ENCODE data around the gene TYRP1. TPM values are rescaled to one million over a fixed set of nuclear protein-coding genes. Genes with fewer than 3 reads are reported as not detected.

The TYRP1 gene
- total and polyA plus RNA-seq, 4 donors, result 1.0 to 2.9 (median 1.1) TPM; not detected in 1

GRCh38 chr9:12753931-12754330, 60.7 kb downstream of the TYRP1 start:
- DNase-seq, result no peak
- no peak for ATAC-seq (ENCODE audit: low FRiP score)
- H3K27ac ChIP-seq (ENCODE audit: low read depth in 1 of 2, low read length in 2 of 2), result no peak overlapping the region
- H3K9me3 ChIP-seq (ENCODE audit: control insufficient read depth, low read length), result no peaks in the 10 kb centered on the region
- no peaks in the 10 kb centered on the region for H3K4me1 ChIP-seq (ENCODE audit: control insufficient read depth in 1 of 2, insufficient read depth in 2 of 2, low read length in 2 of 2)
- no peaks in the 10 kb centered on the region for H3K36me3 ChIP-seq (ENCODE audit: control insufficient read depth in 1 of 2, insufficient read depth in 2 of 2, low read length in 1 of 2)
- no peaks in the 10 kb centered on the region for H3K27me3 ChIP-seq (ENCODE audit: control insufficient read depth in 1 of 2, insufficient read depth in 2 of 2, low read length in 1 of 2)
- intact Hi-C loops (cut with DNase I), result no loop called here
- H3K4me3 ChIP-seq (ENCODE audit: low read length in 2 of 2), result no peak overlapping the region
- WGBS, 2 donors, result 72 to 73% methylated on average over 3 of the region's 3 CpGs

- Histone ChIP-seq H3K27ac (ENCODE audit: low read depth in 1 of 2, low read length in 2 of 2) (no peak overlapping the region), H3K27me3 (ENCODE audit: control insufficient read depth in 1 of 2, insufficient read depth in 2 of 2, low read length in 1 of 2) (no peaks in the 10 kb centered on the region), H3K4me1 (ENCODE audit: control insufficient read depth in 1 of 2, insufficient read depth in 2 of 2, low read length in 2 of 2) (no peaks in the 10 kb centered on the region), H3K9me3 (ENCODE audit: control insufficient read depth, low read length) (no peaks in the 10 kb centered on the region), H3K4me3 (ENCODE audit: low read length in 2 of 2) (no peak overlapping the region), H3K36me3 (ENCODE audit: control insufficient read depth in 1 of 2, insufficient read depth in 2 of 2, low read length in 1 of 2) (no peaks in the 10 kb centered on the region)
- intact Hi-C loops (cut with DNase I), result no loop called here
- ATAC-seq (ENCODE audit: low FRiP score) (no peak), DNase-seq (no peak)
- WGBS, 2 donors, result 4 to 5% methylated on average over 1 of the region's 1 CpG
Observed at GRCh38 chr9:12759761-12760160, 66.6 kb downstream of the TYRP1 start.

Other genes starting within 250 kb of the TYRP1 start
- gene LURAP1L, start 81.6 kb downstream of the TYRP1 start, total RNA-seq, result 10 to 100 TPM; 18.6 to 25.1 TPM
- gene LURAP1L, start 81.6 kb downstream of the TYRP1 start, polyA plus RNA-seq, result 10 to 100 TPM; 13.5 to 26.4 TPM